Spleen (tissue), 7 donors: ENCODE data around the gene SLC49A4.

Experiments used
- POLR2A ChIP-seq, 3 donors: fragments of 450-650 bp; IDR thresholded peaks; one replicate each; pipeline ENCODE4 v1.5.1; 2017; ENCODE audit warnings: antibody characterized with exemption in 3 of 3, mild to moderate bottlenecking in 1 of 3
- POLR2AphosphoS5 ChIP-seq, 3 donors: sonication (generic); formaldehyde crosslinking; IDR thresholded peaks; one replicate each; pipeline ENCODE4 v1.5.1; 2017; ENCODE audit warnings: antibody characterized with exemption in 3 of 3
- TF ChIP-seq, protein P1 (sequence below), 11 experiments: fragments of 200-600 bp in 7 of 11; fragments of 450-650 bp in 4 of 11; sonication (generic) in 4 of 11; IDR thresholded peaks in 8 of 11; conservative IDR thresholded peaks in 3 of 11; 1 replicate in 7 of 11; 2 replicates in 4 of 11; pipeline versions ENCODE4 v1.4.0 to v1.8.0; 2016 to 2021; ENCODE audit warnings: antibody characterized with exemption in 11 of 11, inconsistent platforms in 4 of 11, mild to moderate bottlenecking in 1 of 11
- donor health status: DM: no; HTN: no; CAD: no; lungs with moderate emphysema.
- donor health status: DM: no; HTN: no; CAD: no.
- donor health status: DM: no; HTN: no; CAD: no.

DNA sequence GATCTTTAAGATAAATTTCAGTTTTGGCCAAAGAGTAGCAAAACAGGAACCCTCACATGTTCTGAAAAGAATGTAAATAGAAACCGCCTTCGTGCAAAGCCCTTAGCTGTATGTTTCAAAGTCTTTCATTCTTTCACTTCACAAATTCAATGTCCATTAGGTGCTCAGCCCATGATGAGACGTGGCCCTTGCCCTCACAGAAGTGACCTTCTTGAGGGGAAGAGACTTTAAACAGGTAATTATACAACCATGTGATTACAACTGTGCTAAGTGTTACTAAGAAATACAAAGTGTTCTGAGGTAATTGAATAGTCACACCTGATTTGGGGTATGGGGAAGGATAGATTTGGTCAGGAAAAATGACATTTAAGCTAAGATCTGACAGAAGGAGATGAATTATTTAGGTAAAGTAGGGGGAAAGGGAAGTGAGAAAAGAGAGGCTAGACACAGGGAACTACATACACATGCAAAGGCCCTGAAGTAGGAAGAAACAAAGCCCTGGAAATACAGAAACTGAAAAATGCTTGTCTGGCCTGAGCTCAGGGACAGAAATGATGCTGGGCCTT, 20.8 kb upstream of the SLC49A4 start:
- TF ChIP-seq, protein P1, sequence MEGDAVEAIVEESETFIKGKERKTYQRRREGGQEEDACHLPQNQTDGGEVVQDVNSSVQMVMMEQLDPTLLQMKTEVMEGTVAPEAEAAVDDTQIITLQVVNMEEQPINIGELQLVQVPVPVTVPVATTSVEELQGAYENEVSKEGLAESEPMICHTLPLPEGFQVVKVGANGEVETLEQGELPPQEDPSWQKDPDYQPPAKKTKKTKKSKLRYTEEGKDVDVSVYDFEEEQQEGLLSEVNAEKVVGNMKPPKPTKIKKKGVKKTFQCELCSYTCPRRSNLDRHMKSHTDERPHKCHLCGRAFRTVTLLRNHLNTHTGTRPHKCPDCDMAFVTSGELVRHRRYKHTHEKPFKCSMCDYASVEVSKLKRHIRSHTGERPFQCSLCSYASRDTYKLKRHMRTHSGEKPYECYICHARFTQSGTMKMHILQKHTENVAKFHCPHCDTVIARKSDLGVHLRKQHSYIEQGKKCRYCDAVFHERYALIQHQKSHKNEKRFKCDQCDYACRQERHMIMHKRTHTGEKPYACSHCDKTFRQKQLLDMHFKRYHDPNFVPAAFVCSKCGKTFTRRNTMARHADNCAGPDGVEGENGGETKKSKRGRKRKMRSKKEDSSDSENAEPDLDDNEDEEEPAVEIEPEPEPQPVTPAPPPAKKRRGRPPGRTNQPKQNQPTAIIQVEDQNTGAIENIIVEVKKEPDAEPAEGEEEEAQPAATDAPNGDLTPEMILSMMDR (IDR thresholded peaks at IDR 0.05 in 8 of 11, conservative IDR thresholded peaks at IDR 0.05 in 3 of 11), result no peak
- no peak for TF ChIP-seq POLR2AphosphoS5 (IDR thresholded peaks at IDR 0.05)
- TF ChIP-seq POLR2A (IDR thresholded peaks at IDR 0.05), result no peak
